DOHH2 (cell line): Measurements from ENCODE around the gene UBXN11.
A peak's percentile ranks its signal among the peaks of the same experiment; 100 is the strongest.

Source experiments
- H3F3A ChIP-seq: fragments of 200-600 bp; sonication (generic), shearing (Covaris generic); 2 replicates; pipeline ENCODE4 v1.6.0; 2016; ENCODE audit warnings: antibody characterized with exemption, mild to moderate bottlenecking; ENCODE audit not compliant: control insufficient read depth, insufficient read depth
- H3K27ac ChIP-seq: fragments of 200-600 bp; sonication (generic); 2 replicates; pipeline ENCODE4 v1.5.1; 2014; ENCODE audit warnings: low read depth, mild to moderate bottlenecking, low read length, moderate library complexity
- H3K27me3 ChIP-seq: fragments of 200-600 bp; sonication (generic); 2 replicates; pipeline ENCODE4 v1.6.1; 2014; ENCODE audit warnings: mild to moderate bottlenecking, low read length, mixed read lengths; ENCODE audit not compliant: control insufficient read depth
- H3K36me3 ChIP-seq: fragments of 200-600 bp; sonication (generic); 2 replicates; pipeline ENCODE4 v1.6.1; 2014; ENCODE audit warnings: mild to moderate bottlenecking, low read length, moderate library complexity, mixed read lengths; ENCODE audit not compliant: control insufficient read depth
- H3K4me1 ChIP-seq: fragments of 200-600 bp; sonication (generic); 2 replicates; pipeline ENCODE4 v1.6.1; 2014; ENCODE audit warnings: mild to moderate bottlenecking, low read length, mixed read lengths; ENCODE audit not compliant: control insufficient read depth
- H3K4me2 ChIP-seq: fragments of 200-600 bp; sonication (generic); 2 replicates; pipeline ENCODE4 v1.6.0; 2014; ENCODE audit warnings: mild to moderate bottlenecking, low read length, moderate library complexity
- H3K4me3 ChIP-seq: fragments of 200-600 bp; sonication (generic); 2 replicates; pipeline ENCODE4 v1.5.1; 2014; ENCODE audit warnings: mild to moderate bottlenecking, low read length, mixed read lengths
- H3K79me2 ChIP-seq: fragments of 200-600 bp; sonication (generic); 2 replicates; pipeline ENCODE4 v1.6.1; 2014; ENCODE audit warnings: mild to moderate bottlenecking, low read length, mixed read lengths; ENCODE audit not compliant: control insufficient read depth
- H3K9me2 ChIP-seq: fragments of 200-600 bp; sonication (generic); replicated peaks from 2 replicates; pipeline ENCODE4 v1.6.1; 2014; ENCODE audit warnings: mild to moderate bottlenecking, low read length, mixed read lengths; ENCODE audit not compliant: control insufficient read depth
- H3K9me3 ChIP-seq: fragments of 200-600 bp; sonication (generic); 2 replicates; pipeline ENCODE4 v1.6.1; 2014; ENCODE audit warnings: antibody characterized with exemption, low read length, mixed read lengths; ENCODE audit not compliant: control insufficient read depth, insufficient read depth
- H4K20me1 ChIP-seq: fragments of 200-600 bp; sonication (generic); 2 replicates; pipeline ENCODE4 v1.6.0; 2014; ENCODE audit warnings: low read depth, mild to moderate bottlenecking, antibody characterized with exemption, low read length, moderate library complexity; ENCODE audit not compliant: control insufficient read depth, insufficient read depth
- CTCF ChIP-seq: fragments of 200-600 bp; sonication (generic); IDR thresholded peaks from one replicate; pipeline ENCODE4 v1.5.1; 2014; ENCODE audit warnings: antibody characterized with exemption, mild to moderate bottlenecking, low read depth, low read length; ENCODE audit not compliant: poor library complexity, severe bottlenecking
- EZH2phosphoT487 ChIP-seq: fragments of 200-600 bp; sonication (generic); IDR thresholded peaks from 2 replicates; pipeline ENCODE4 v1.6.1; 2017; ENCODE audit warnings: borderline replicate concordance, mild to moderate bottlenecking, antibody characterized with exemption, low read length, moderate library complexity, mixed read lengths

The UBXN11 gene

DNA sequence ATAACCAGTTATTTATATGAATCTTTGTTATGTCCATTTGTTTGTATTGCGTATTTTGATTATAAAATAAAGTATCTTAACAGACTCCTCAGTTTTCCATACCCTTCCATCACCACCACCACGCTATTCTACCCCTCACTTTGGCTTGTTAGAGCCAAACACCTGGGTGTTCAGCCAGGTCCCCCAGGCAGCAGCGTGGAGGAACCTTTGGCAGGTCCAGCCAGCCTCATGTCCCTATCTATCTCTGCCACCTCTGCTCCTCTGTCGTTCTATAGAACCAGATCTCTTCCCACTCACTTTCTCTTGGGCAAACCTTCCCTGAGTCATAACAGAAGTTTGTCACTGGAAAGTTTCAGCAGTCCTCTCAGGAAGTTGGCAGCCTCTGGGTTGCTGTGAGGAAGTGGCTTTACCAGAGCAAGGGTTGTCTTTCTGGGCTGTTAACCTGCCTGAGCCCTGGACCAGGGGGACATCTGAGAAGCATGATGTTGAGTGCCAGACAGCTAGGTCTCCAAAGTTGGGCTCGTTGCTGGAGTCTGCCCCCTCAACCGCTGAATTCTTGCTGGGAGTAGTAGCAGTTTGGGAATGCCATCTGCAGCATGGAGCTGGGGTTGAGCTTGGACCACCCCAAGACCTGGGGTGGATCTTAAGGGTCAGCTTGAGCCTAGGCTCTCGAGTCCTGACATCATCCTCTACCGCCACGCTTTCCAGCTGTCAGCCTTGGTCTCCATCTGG is 27.5 kb downstream of the UBXN11 start:
- H3K79me2 ChIP-seq, result peaks cover 8% of the 10 kb centered on the region; the same call in 1 of the 2 replicates
- no peaks in the 10 kb centered on the region for H3K9me3 ChIP-seq
- peak overlapping the region; percentile 41 for H3K27ac ChIP-seq
- TF ChIP-seq CTCF (no peak), EZH2phosphoT487 (no peak)
- peaks cover 37% of the 10 kb centered on the region for H3K4me1 ChIP-seq
- no peaks in the 10 kb centered on the region for H3K9me2 ChIP-seq
- peaks cover 2% of the 10 kb centered on the region; the same call in 1 of the 2 replicates for H4K20me1 ChIP-seq
- H3K4me3 ChIP-seq, result peak overlapping the region; percentile 92
- H3K36me3 ChIP-seq, result peaks cover 58% of the 10 kb centered on the region
- H3K27me3 ChIP-seq, result no peaks in the 10 kb centered on the region
- H3K4me2 ChIP-seq, result peak overlapping the region; percentile 99
- peaks cover 13% of the 10 kb centered on the region for H3F3A ChIP-seq

DNA sequence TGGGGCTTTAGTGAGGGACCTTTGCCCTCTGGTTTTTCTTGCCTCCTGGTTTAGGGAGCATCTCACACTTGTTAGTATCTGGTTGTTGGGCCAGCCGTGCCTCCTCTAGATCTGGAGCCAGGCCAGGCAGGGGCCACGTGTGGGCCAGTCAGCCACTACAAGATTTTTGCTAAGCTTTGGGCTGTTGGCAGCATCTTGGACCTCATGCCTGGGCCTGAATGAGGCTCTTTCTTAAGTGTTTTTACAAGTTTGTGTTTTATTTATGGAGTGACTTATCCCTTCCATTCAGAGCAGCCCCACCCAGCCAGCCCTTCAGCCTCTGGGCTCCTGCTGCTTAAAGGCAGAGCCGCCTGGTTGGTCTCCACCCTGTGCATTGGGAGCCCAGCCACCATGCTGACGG is 28.1 kb downstream of the UBXN11 start:
- H3K9me3 ChIP-seq, result no peaks in the 10 kb centered on the region
- no peak for TF ChIP-seq EZH2phosphoT487
- TF ChIP-seq CTCF, result no peak
- no peaks in the 10 kb centered on the region for H3K27me3 ChIP-seq
- H3K4me2 ChIP-seq, result peak overlapping the region; percentile 99; the same call in 1 of the 2 replicates
- peaks cover 14% of the 10 kb centered on the region for H3F3A ChIP-seq
- H3K36me3 ChIP-seq, result peaks cover 59% of the 10 kb centered on the region
- peaks cover 8% of the 10 kb centered on the region; the same call in 1 of the 2 replicates for H3K79me2 ChIP-seq
- no peak overlapping the region for H3K27ac ChIP-seq
- H4K20me1 ChIP-seq, result peaks cover 2% of the 10 kb centered on the region; the same call in 1 of the 2 replicates
- peaks cover 37% of the 10 kb centered on the region for H3K4me1 ChIP-seq
- H3K4me3 ChIP-seq, result no peak overlapping the region; the same call in 1 of the 2 replicates
- H3K9me2 ChIP-seq, result no peaks in the 10 kb centered on the region

DNA sequence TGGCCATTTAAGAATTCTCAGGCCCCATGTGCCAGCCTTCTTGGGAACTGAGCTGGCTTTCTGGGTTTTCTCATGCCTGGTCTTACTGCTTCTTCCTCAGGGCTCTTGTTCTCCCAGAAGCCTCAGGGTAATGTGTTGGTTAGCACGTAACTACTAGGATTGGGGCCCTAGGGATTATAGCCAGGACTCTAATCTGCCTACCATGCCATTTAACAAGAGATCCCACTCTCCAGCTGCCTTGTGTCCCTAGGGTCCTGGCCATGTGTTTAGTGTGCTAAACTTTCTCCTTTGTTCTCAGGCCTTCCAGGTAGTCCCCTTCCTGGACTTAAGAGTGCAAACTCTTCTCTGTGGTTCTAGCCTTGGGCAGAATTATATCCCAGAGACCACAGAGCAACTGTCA is 28.7 kb downstream of the UBXN11 start:
- Histone ChIP-seq H3K79me2 (peaks cover 8% of the 10 kb centered on the region; the same call in 1 of the 2 replicates), H3K4me2 (no peak overlapping the region), H3K9me3 (no peaks in the 10 kb centered on the region), H3K4me3 (no peak overlapping the region), H3F3A (peaks cover 18% of the 10 kb centered on the region), H3K4me1 (peaks cover 37% of the 10 kb centered on the region), H3K9me2 (no peaks in the 10 kb centered on the region), H4K20me1 (peaks cover 2% of the 10 kb centered on the region; the same call in 1 of the 2 replicates), H3K27ac (no peak overlapping the region), H3K27me3 (no peaks in the 10 kb centered on the region), H3K36me3 (peaks cover 65% of the 10 kb centered on the region)
- TF ChIP-seq CTCF (no peak), EZH2phosphoT487 (no peak)
